Measurements from ENCODE around the gene WASF2.

DNA sequence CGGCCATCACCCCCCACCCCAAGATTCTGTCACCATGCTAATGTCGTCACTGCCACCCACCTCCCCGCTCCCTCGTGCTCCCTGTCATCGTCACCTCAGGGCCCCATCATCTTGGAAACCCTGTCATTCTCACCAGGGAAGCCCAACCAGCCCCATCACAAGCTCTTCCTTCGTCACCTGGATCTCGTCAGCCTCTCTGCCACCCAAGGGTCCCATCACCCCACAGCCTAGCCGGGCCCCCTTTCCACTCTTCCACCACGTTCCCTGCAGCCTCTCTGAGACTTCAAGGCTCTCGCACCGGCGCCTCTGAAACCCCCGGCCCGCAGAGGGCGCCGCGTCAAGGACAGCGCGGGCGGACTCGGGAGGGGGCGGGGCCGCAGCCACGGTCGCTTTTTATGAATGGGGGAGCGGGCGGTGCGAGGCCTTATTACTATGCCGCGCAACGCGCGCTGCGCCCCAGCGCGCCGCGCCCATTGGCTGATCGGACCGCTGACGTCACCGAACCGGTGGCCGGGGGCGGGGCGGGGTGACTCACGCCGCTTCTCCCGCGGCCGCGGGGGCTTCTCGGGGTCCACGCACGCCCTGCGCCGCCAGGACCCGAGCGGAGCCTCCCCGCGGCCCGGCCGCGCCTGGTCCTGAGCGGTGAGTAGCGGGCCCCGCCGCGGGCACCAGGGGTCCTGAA is 97.7 kb downstream of the WASF2 start, which contains the start of gene GPR3:
- no peak for TF ChIP-seq POLR2A (IDR thresholded peaks at IDR 0.05)
- TF ChIP-seq, protein P1, sequence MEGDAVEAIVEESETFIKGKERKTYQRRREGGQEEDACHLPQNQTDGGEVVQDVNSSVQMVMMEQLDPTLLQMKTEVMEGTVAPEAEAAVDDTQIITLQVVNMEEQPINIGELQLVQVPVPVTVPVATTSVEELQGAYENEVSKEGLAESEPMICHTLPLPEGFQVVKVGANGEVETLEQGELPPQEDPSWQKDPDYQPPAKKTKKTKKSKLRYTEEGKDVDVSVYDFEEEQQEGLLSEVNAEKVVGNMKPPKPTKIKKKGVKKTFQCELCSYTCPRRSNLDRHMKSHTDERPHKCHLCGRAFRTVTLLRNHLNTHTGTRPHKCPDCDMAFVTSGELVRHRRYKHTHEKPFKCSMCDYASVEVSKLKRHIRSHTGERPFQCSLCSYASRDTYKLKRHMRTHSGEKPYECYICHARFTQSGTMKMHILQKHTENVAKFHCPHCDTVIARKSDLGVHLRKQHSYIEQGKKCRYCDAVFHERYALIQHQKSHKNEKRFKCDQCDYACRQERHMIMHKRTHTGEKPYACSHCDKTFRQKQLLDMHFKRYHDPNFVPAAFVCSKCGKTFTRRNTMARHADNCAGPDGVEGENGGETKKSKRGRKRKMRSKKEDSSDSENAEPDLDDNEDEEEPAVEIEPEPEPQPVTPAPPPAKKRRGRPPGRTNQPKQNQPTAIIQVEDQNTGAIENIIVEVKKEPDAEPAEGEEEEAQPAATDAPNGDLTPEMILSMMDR (IDR thresholded peaks at IDR 0.05), result peak; percentile 16 to 44 (median 41)

All from right lobe of liver (tissue), 4 donors.